Measurements from ENCODE around the gene LLGL1. TPM values are rescaled to one million over a fixed set of nuclear protein-coding genes. Genes with fewer than 3 reads are reported as not detected.

The LLGL1 gene
- total RNA-seq, 1 donor from 2014 or later: 45.0 TPM

- TF ChIP-seq CTCF (IDR thresholded peaks at IDR 0.05): no peak
- no peak overlapping the region for H3K27ac Mint-ChIP-seq (ENCODE audit: unreplicated experiment)
- H3K36me3 Mint-ChIP-seq (ENCODE audit: unreplicated experiment): no peaks in the 10 kb centered on the region
- no peak overlapping the region for H3K4me3 Mint-ChIP-seq (ENCODE audit: unreplicated experiment)
- H3K9me3 Mint-ChIP-seq (ENCODE audit: unreplicated experiment): no peaks in the 10 kb centered on the region
- DNase-seq (ENCODE audit: extremely low spot score, unreplicated experiment): no peak
- peaks cover 31% of the 10 kb centered on the region for H3K4me1 Mint-ChIP-seq (ENCODE audit: unreplicated experiment)
- no peaks in the 10 kb centered on the region for H3K27me3 Mint-ChIP-seq (ENCODE audit: unreplicated experiment)
Measured at GRCh38 chr17:18230288-18231141, 5.1 kb downstream of the LLGL1 start.

- Mint-ChIP-seq H3K27me3 (ENCODE audit: unreplicated experiment) (no peaks in the 10 kb centered on the region), H3K36me3 (ENCODE audit: unreplicated experiment) (no peaks in the 10 kb centered on the region), H3K9me3 (ENCODE audit: unreplicated experiment) (no peaks in the 10 kb centered on the region), H3K4me3 (ENCODE audit: unreplicated experiment) (no peak overlapping the region), H3K4me1 (ENCODE audit: unreplicated experiment) (peaks cover 38% of the 10 kb centered on the region), H3K27ac (ENCODE audit: unreplicated experiment) (no peak overlapping the region)
- TF ChIP-seq CTCF (IDR thresholded peaks at IDR 0.05): no peak
- no peak for DNase-seq (ENCODE audit: extremely low spot score, unreplicated experiment)
Measured at GRCh38 chr17:18231164-18231563, 5.7 kb downstream of the LLGL1 start.

- Mint-ChIP-seq H3K9me3 (ENCODE audit: unreplicated experiment) (no peaks in the 10 kb centered on the region), H3K27me3 (ENCODE audit: unreplicated experiment) (no peaks in the 10 kb centered on the region), H3K4me1 (ENCODE audit: unreplicated experiment) (peaks cover 17% of the 10 kb centered on the region), H3K36me3 (ENCODE audit: unreplicated experiment) (peaks cover 5% of the 10 kb centered on the region), H3K27ac (ENCODE audit: unreplicated experiment) (no peak overlapping the region), H3K4me3 (ENCODE audit: unreplicated experiment) (no peak overlapping the region)
- no peak for TF ChIP-seq CTCF (IDR thresholded peaks at IDR 0.05)
- no peak for DNase-seq (ENCODE audit: extremely low spot score, unreplicated experiment)
Measured at GRCh38 chr17:18233803-18234518, 8.5 kb downstream of the LLGL1 start.

- no peak for TF ChIP-seq CTCF (IDR thresholded peaks at IDR 0.05)
- peaks cover 19% of the 10 kb centered on the region for H3K4me1 Mint-ChIP-seq (ENCODE audit: unreplicated experiment)
- H3K9me3 Mint-ChIP-seq (ENCODE audit: unreplicated experiment): no peaks in the 10 kb centered on the region
- H3K4me3 Mint-ChIP-seq (ENCODE audit: unreplicated experiment): no peak overlapping the region
- H3K27me3 Mint-ChIP-seq (ENCODE audit: unreplicated experiment): no peaks in the 10 kb centered on the region
- peak overlapping the region; percentile 87 for H3K27ac Mint-ChIP-seq (ENCODE audit: unreplicated experiment)
- H3K36me3 Mint-ChIP-seq (ENCODE audit: unreplicated experiment): peaks cover 13% of the 10 kb centered on the region
- DNase-seq (ENCODE audit: extremely low spot score, unreplicated experiment): no peak
Measured at GRCh38 chr17:18234853-18235380, 9.5 kb downstream of the LLGL1 start.

GRCh38 chr17:18235743-18236256, 10.4 kb downstream of the LLGL1 start:
- DNase-seq (ENCODE audit: extremely low spot score, unreplicated experiment): peak; percentile 91
- peaks cover 13% of the 10 kb centered on the region for H3K36me3 Mint-ChIP-seq (ENCODE audit: unreplicated experiment)
- H3K27ac Mint-ChIP-seq (ENCODE audit: unreplicated experiment): peak overlapping the region; percentile 87
- no peak for TF ChIP-seq CTCF (IDR thresholded peaks at IDR 0.05)
- H3K9me3 Mint-ChIP-seq (ENCODE audit: unreplicated experiment): no peaks in the 10 kb centered on the region
- H3K4me1 Mint-ChIP-seq (ENCODE audit: unreplicated experiment): peaks cover 19% of the 10 kb centered on the region
- peak overlapping the region; percentile 22 for H3K4me3 Mint-ChIP-seq (ENCODE audit: unreplicated experiment)
- H3K27me3 Mint-ChIP-seq (ENCODE audit: unreplicated experiment): no peaks in the 10 kb centered on the region
